ENCODE data around the gene ATF2.

ATF2 gene

DNA sequence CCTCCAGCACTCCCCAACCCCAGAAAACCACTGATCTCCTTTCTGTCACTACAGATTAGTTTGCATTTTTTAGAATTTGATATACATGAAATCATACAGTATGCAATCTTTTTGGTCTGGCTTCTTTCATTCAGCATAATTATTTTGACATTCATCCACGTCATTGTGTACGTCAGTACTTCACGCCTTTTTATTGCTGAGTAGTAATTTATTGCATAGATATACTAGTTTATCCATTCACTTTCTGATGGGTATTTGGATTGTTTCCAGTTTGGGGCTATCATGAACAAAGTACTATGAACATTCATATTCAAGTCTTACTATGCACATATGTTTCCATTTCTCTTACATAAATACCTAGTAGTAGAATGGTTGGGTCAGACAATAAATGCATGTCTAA, 142.8 kb downstream of the ATF2 start:
- DNase-seq (no peak), ATAC-seq (replicated peaks) (no peak)
- H3K27ac Mint-ChIP-seq: no peak overlapping the region
- H3K9me3 Mint-ChIP-seq: no peaks in the 10 kb centered on the region
- no peak overlapping the region for H3K4me3 Mint-ChIP-seq
- peaks cover 2% of the 10 kb centered on the region for H3K36me3 Mint-ChIP-seq (ENCODE audit: insufficient read depth)
- H3K27me3 Mint-ChIP-seq: no peaks in the 10 kb centered on the region
- H3K4me1 Mint-ChIP-seq (ENCODE audit: low read depth in 2 of 2): no peaks in the 10 kb centered on the region

DNA sequence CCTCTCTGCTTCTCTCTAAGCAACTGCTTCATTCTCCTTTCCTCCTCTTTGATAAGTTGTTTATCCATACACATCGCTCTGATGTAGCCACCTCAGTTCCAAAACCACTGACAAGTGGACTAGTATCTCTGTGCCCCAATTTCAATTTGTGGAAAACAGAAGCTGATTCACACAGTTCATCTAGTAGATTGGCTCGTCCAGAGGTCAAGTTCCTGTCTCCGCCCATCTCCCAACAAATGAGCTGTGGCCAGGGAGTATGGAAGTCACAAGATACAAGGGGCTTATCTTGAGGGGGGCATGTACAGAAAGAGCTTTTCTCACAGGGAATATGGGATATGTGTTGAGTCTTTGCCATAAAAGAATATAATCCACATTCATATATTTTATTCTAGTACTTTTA, 145.1 kb downstream of the ATF2 start:
- Mint-ChIP-seq H3K4me1 (ENCODE audit: low read depth in 2 of 2) (no peaks in the 10 kb centered on the region), H3K36me3 (ENCODE audit: insufficient read depth) (peaks cover 3% of the 10 kb centered on the region), H3K27me3 (no peaks in the 10 kb centered on the region), H3K4me3 (no peak overlapping the region), H3K27ac (no peak overlapping the region), H3K9me3 (no peaks in the 10 kb centered on the region)
- DNase-seq (no peak), ATAC-seq (replicated peaks) (no peak)

Measured in effector memory CD8-positive, alpha-beta T cell (primary cell).